CD14-positive monocyte (primary cell): ENCODE results near the gene POLR3E. TPM values are rescaled to one million over a fixed set of nuclear protein-coding genes. Genes with fewer than 3 reads are reported as not detected.

Source experiments
- DNase-seq, 3 donors: peaks; one replicate each; pipeline ENCODE4 v3.0.0-alpha.2; 2011 to 2022
- H2AFZ ChIP-seq: 2 replicates; pipeline ENCODE4 v1.6.0; 2012; ENCODE audit warnings: mild to moderate bottlenecking, low read depth, low read length, inconsistent platforms; ENCODE audit not compliant: insufficient read depth, poor library complexity, severe bottlenecking
- H3K27ac ChIP-seq, 2 donors: 1 replicate in 1 of 2; 2 replicates in 1 of 2; pipeline ENCODE4 v1.5.1; 2012 to 2013; ENCODE audit warnings: low read length in 2 of 2, control low read depth in 1 of 2, inconsistent platforms in 1 of 2, low read depth in 1 of 2, mild to moderate bottlenecking in 1 of 2
- H3K27me3 ChIP-seq, 2 donors: one replicate each; pipeline versions ENCODE4 v1.6.0 to v1.6.1; 2011 to 2013; ENCODE audit warnings: low read length in 2 of 2; ENCODE audit not compliant: control insufficient read depth in 2 of 2, insufficient read depth in 2 of 2
- H3K36me3 ChIP-seq, 2 donors: replicated peaks in 1 of 2; 1 replicate in 1 of 2; 2 replicates in 1 of 2; pipeline versions ENCODE4 v1.5.1 to v1.6.1; 2012 to 2013; ENCODE audit warnings: low read length in 2 of 2, control low read depth in 1 of 2, inconsistent platforms in 1 of 2, mild to moderate bottlenecking in 1 of 2; ENCODE audit not compliant: insufficient read depth in 2 of 2, control insufficient read depth in 1 of 2
- H3K4me1 ChIP-seq, 2 donors: 1 replicate in 1 of 2; 2 replicates in 1 of 2; pipeline versions ENCODE4 v1.5.1 to v1.6.1; 2012 to 2013; ENCODE audit warnings: low read length in 2 of 2, control low read depth in 1 of 2, inconsistent platforms in 1 of 2, mild to moderate bottlenecking in 1 of 2, moderate library complexity in 1 of 2; ENCODE audit not compliant: insufficient read depth in 2 of 2, control insufficient read depth in 1 of 2
- H3K4me2 ChIP-seq: replicated peaks from 2 replicates; pipeline ENCODE3; 2012; ENCODE audit warnings: low read length, moderate library complexity, mild to moderate bottlenecking; ENCODE audit not compliant: poor library complexity, severe bottlenecking; ENCODE audit errors: extremely low read depth
- H3K4me3 ChIP-seq, 3 experiments: fragments of 200-600 bp in 1 of 3; sonication (generic) in 1 of 3; replicated peaks in 1 of 3; 1 replicate in 2 of 3; 2 replicates in 1 of 3; pipeline ENCODE4 v1.5.1; 2011 to 2013; ENCODE audit warnings: low read length in 3 of 3, mild to moderate bottlenecking in 3 of 3, control low read depth in 2 of 3, low read depth in 2 of 3, inconsistent platforms in 1 of 3, moderate library complexity in 1 of 3
- H3K79me2 ChIP-seq: 2 replicates; pipeline ENCODE4 v1.6.0; 2012; ENCODE audit warnings: mild to moderate bottlenecking, control low read depth, inconsistent platforms, low read length, moderate library complexity; ENCODE audit not compliant: insufficient read depth
- H3K9ac ChIP-seq: 2 replicates; pipeline ENCODE4 v1.6.0; 2017; ENCODE audit warnings: low read length, mild to moderate bottlenecking; ENCODE audit not compliant: insufficient read depth, poor library complexity, severe bottlenecking
- H3K9me3 ChIP-seq, 2 donors: replicated peaks in 1 of 2; 1 replicate in 1 of 2; 2 replicates in 1 of 2; pipeline versions ENCODE4 v1.5.1 to v1.6.1; 2012 to 2013; ENCODE audit warnings: low read length in 2 of 2, control low read depth in 1 of 2; ENCODE audit not compliant: control insufficient read depth in 1 of 2, insufficient read depth in 1 of 2
- H4K20me1 ChIP-seq: 2 replicates; pipeline ENCODE4 v1.6.0; 2012; ENCODE audit warnings: mild to moderate bottlenecking, low read length, control low read depth, moderate library complexity; ENCODE audit not compliant: insufficient read depth
- H3K27ac Mint-ChIP-seq, 7 donors: one replicate each; pipeline ENCODE4 v1.8.0; 2020; ENCODE audit warnings: mild to moderate bottlenecking in 7 of 7, mixed read lengths in 7 of 7, moderate library complexity in 6 of 7, inconsistent platforms in 2 of 7
- H3K27me3 Mint-ChIP-seq, 3 donors: one replicate each; pipeline ENCODE4 v1.8.0; 2021 to 2022; ENCODE audit warnings: low read depth in 3 of 3, mild to moderate bottlenecking in 3 of 3, mixed read lengths in 3 of 3, moderate library complexity in 3 of 3, inconsistent platforms in 1 of 3
- H3K36me3 Mint-ChIP-seq, 2 donors: one replicate each; pipeline ENCODE4 v1.8.0; 2020; ENCODE audit warnings: mixed read lengths in 2 of 2, inconsistent platforms in 1 of 2, mild to moderate bottlenecking in 1 of 2
- H3K4me1 Mint-ChIP-seq: one replicate; pipeline ENCODE4 v1.8.0; 2020; ENCODE audit warnings: mild to moderate bottlenecking, mixed read lengths
- H3K4me3 Mint-ChIP-seq, 2 donors: one replicate each; pipeline ENCODE4 v1.8.0; 2020; ENCODE audit warnings: mild to moderate bottlenecking in 2 of 2, mixed read lengths in 2 of 2, moderate library complexity in 1 of 2
- H3K9me3 Mint-ChIP-seq, 7 donors: one replicate each; pipeline ENCODE4 v1.8.0; 2020 to 2022; ENCODE audit warnings: mixed read lengths in 7 of 7, mild to moderate bottlenecking in 6 of 7, moderate library complexity in 6 of 7, inconsistent platforms in 2 of 7
- CTCF ChIP-seq: fragments of 200-600 bp; IDR thresholded peaks from one replicate; pipeline ENCODE4 v1.8.0; 2022; ENCODE audit warnings: antibody characterized with exemption, mild to moderate bottlenecking
- WGBS: methylation state at CpG from one replicate; pipeline ENCODE4 v1.1.5; 2013; ENCODE audit warnings: missing lambda C conversion rate; ENCODE audit not compliant: insufficient coverage; 5-methylcytosine and 5-hydroxymethylcytosine counted together
- intact Hi-C, 2 donors: fragments of 100-400 bp; cut with micrococcal nuclease; formaldehyde crosslinking; loops; one replicate each; pipeline versions ENCODE4 v1.15.0 to v1.15.1; 2023
- polyA plus RNA-seq, 3 donors: library from polyadenylated mRNA; depleted of rRNA in 1 of 3; unstranded in 2 of 3; stranded (reverse) in 1 of 3; fragments of 300-500 nt in 2 of 3; fragments of >200 nt in 1 of 3; fragmentation: Illumina TruSeq in 2 of 3; gene quantifications; 1 replicate in 2 of 3; 2 replicates in 1 of 3; pipeline ENCODE4 v1.2.3, GENCODE V29; 2012 to 2021

POLR3E gene
- polyA plus RNA-seq, 3 donors: 4.1 to 34.6 (median 5.7) TPM

DNA sequence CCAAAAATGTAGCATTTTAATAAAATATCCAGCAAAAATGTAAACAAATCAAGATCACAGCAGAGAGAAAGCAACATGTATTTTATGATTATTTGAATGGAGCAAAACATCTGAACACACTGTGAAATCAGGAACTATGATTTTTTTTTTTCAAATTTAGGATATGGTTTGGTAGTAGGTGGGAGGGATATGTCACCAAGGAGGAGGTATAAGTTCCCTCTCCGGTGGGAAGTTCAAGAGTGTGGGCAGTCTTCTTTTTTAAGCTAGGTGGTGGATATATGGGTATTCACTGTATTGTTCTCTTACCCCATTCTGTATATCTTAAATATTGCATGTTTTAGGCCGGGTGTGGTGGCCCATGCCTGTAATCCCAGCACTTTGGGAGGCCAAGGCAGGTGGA is 67.0 kb downstream of the POLR3E start:
- Histone ChIP-seq H3K27me3 (no peaks in the 10 kb centered on the region), H3K9ac (no peak overlapping the region), H4K20me1 (no peaks in the 10 kb centered on the region), H3K4me2 (no peak overlapping the region), H3K4me3 (no peak overlapping the region), H3K9me3 (no peaks in the 10 kb centered on the region), H3K79me2 (peaks cover 41% of the 10 kb centered on the region), H3K27ac (no peak overlapping the region), H3K36me3 (peaks cover 17 to 30% of the 10 kb centered on the region in 2 donors), H2AFZ (no peak overlapping the region), H3K4me1 (peaks cover 9 to 12% of the 10 kb centered on the region in 2 donors)
- intact Hi-C loops: no loop called here
- peaks cover 0 to 4% (median 0%) of the 10 kb centered on the region in 7 donors for H3K9me3 Mint-ChIP-seq
- no peaks in the 10 kb centered on the region for H3K27me3 Mint-ChIP-seq
- peaks cover 32 to 37% of the 10 kb centered on the region in 2 donors for H3K36me3 Mint-ChIP-seq
- WGBS: no CpG with 5 or more reads among the region's 2 CpGs
- TF ChIP-seq CTCF: no peak
- no peak overlapping the region for H3K4me3 Mint-ChIP-seq
- no peak for DNase-seq
- peaks cover 14% of the 10 kb centered on the region for H3K4me1 Mint-ChIP-seq
- no peak overlapping the region for H3K27ac Mint-ChIP-seq

DNA sequence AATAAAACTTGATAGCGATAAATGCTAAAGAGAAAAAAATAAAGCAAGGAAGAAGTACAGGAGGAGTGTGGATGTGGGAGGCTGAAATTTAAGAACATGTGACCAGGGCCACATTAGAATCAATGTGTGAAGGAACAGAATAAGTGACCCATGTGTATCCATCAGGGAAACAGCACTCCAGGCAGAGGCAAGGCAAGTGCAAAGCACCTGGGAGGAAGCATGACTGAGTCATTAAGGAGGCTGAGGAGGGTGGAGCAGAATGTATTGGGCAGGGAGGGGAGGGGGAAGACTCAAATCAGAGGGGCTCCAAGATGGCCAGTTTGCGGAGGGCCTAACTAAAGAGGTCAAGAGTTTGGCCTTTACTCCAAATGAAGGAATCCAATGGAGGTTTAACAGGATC is 69.2 kb downstream of the POLR3E start:
- Histone ChIP-seq H3K4me3 (no peak overlapping the region), H3K9ac (no peak overlapping the region), H3K4me2 (no peak overlapping the region), H2AFZ (no peak overlapping the region), H3K27me3 (no peaks in the 10 kb centered on the region), H3K36me3 (peaks cover 17 to 30% of the 10 kb centered on the region in 2 donors), H4K20me1 (no peaks in the 10 kb centered on the region), H3K27ac (no peak overlapping the region), H3K4me1 (peaks cover 16 to 26% of the 10 kb centered on the region in 2 donors), H3K79me2 (peaks cover 60% of the 10 kb centered on the region), H3K9me3 (no peaks in the 10 kb centered on the region)
- Mint-ChIP-seq H3K27me3 (no peaks in the 10 kb centered on the region), H3K27ac (peak overlapping the region in 2 of 7 donors; percentile 26), H3K36me3 (peaks cover 32 to 34% of the 10 kb centered on the region in 2 donors), H3K4me3 (no peak overlapping the region), H3K4me1 (peaks cover 24% of the 10 kb centered on the region), H3K9me3 (peaks cover 0 to 4% (median 0%) of the 10 kb centered on the region in 7 donors)
- no peak for DNase-seq
- TF ChIP-seq CTCF: no peak
- WGBS: 100% methylated on average over 1 of the region's 2 CpGs
- intact Hi-C loops: no loop called here
